SJCRH30 (cell line): ENCODE measurements around the gene TNFRSF25. TPM values are rescaled to one million over a fixed set of nuclear protein-coding genes. Genes with fewer than 3 reads are reported as not detected.
A peak's percentile ranks its signal among the peaks of the same experiment; 100 is the strongest.

Experiments
- DNase-seq, 2 experiments: peaks; one replicate each; pipeline ENCODE4 v3.0.0-alpha.2; 2015 to 2020
- H3K27ac ChIP-seq: fragments of 250-450 bp; sonication (Bioruptor Pico); 2 replicates; pipeline ENCODE4 v1.5.1; 2020; ENCODE audit warnings: mild to moderate bottlenecking, moderate library complexity
- H3K27me3 ChIP-seq: fragments of 250-450 bp; sonication (Bioruptor Pico); 2 replicates; pipeline ENCODE4 v1.5.1; 2020; ENCODE audit warnings: mild to moderate bottlenecking, moderate library complexity
- H3K36me3 ChIP-seq: fragments of 250-450 bp; sonication (Bioruptor Pico); 2 replicates; pipeline ENCODE4 v1.5.1; 2020; ENCODE audit warnings: mild to moderate bottlenecking, moderate library complexity
- H3K4me1 ChIP-seq: fragments of 250-450 bp; sonication (Bioruptor Pico); 2 replicates; pipeline ENCODE4 v1.5.1; 2020; ENCODE audit warnings: mild to moderate bottlenecking, moderate library complexity
- H3K4me3 ChIP-seq: fragments of 250-450 bp; sonication (Bioruptor Pico); 2 replicates; pipeline ENCODE4 v1.5.1; 2020; ENCODE audit warnings: mild to moderate bottlenecking, moderate library complexity
- H3K9me3 ChIP-seq: fragments of 250-450 bp; sonication (Bioruptor Pico); replicated peaks from 2 replicates; pipeline ENCODE4 v1.5.1; 2020; ENCODE audit warnings: mild to moderate bottlenecking, moderate library complexity
- total RNA-seq: library from RNA; depleted of rRNA; stranded (reverse); fragments of >200 nt; shearing (Covaris generic); gene quantifications from 2 replicates; pipeline ENCODE4 v1.2.3, GENCODE V29; 2014

Gene TNFRSF25
- total RNA-seq, 1 experiment from 2014 or later = 4.6 TPM

DNA sequence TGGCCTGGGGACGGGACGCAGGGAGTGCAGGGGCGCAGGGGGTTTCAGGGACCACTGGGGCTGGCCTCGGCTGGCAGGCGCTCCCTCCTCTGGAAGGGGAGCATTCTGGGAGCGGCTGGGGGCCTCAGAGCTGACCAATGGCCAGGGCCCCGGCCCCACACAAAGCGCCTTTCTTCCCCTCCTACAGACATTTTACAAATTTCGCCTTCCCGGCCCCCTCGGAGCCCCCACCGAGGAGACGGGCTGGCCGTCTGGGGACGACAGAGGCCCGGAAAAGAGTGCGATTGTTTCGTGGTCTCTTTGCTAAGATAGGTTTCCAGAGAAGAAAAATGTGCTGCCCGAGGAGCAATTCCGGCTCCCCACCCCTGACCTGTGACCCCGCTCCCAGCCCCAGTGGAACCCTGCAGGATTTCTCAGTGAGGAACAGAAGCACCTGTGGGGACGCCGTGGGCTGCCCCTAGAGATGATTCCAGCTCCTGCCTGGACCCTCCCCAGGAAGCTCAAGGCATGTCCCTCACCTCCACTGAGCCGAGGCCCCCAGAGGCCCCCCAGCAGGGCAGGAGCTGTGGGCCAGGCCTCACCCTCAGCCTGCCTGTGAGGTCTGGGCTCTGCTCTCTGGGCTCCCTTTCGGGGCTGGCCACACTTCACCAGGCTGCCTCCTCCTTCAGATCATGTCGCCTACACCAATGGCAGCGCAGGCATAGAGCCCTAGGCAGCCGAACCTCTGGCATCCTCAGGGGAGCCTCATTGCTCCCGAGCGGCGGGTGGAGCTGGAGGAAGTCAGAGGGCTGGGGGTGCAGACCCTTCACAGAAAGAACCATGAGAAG is 40.5 kb upstream of the TNFRSF25 start:
- DNase-seq = peak in 1 of 2 experiments; percentile 11
- no peaks in the 10 kb centered on the region for H3K36me3 ChIP-seq
- no peak overlapping the region for H3K4me3 ChIP-seq
- no peaks in the 10 kb centered on the region for H3K27me3 ChIP-seq
- no peaks in the 10 kb centered on the region for H3K9me3 ChIP-seq
- peaks cover 62% of the 10 kb centered on the region for H3K4me1 ChIP-seq
- no peak overlapping the region for H3K27ac ChIP-seq

DNA sequence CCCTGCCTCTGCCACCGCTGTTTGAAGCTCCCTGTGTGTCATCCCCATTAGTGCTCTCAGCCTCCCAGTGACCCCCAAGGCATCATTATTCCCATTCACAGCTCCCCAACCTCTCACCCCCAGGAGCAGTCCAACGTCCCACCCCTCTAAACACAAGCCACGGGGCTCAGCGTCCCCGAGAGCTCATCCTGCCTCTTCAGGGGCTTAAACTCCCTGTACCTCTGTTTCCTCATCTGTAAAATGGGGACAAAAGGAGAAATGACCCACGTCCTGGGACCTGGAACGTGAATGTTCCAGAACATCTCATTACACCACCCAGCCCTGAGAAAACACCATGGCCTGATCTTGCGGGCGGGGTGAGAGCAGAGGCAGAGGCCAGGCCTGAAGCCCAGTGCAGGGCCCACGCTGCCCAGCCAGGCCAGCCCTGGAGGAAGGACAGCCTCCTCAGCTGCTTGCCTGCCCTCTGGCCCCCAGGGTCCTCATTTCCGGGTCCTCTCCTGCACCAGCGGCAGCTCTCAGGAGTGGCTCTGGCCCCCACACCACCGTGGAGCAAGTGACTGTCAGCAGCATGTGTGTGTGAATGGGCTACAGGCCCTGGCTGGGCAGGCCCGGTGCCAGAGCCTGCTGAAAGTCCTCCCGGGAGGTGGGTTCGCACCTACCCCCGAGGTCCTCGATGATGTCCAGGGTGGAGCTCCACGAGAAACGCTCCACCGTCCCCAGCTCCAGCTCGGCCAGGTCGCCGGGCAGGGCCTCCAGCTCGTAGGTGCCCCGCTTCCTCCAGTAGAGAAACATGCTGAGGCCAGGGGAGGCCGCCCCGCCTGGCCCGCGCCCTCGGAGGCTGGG is 39.6 kb upstream of the TNFRSF25 start:
- Histone ChIP-seq H3K9me3 (no peaks in the 10 kb centered on the region), H3K4me3 (no peak overlapping the region), H3K36me3 (no peaks in the 10 kb centered on the region), H3K27ac (no peak overlapping the region), H3K27me3 (no peaks in the 10 kb centered on the region), H3K4me1 (peaks cover 65% of the 10 kb centered on the region)
- peak in 1 of 2 experiments; percentile 41 for DNase-seq

DNA sequence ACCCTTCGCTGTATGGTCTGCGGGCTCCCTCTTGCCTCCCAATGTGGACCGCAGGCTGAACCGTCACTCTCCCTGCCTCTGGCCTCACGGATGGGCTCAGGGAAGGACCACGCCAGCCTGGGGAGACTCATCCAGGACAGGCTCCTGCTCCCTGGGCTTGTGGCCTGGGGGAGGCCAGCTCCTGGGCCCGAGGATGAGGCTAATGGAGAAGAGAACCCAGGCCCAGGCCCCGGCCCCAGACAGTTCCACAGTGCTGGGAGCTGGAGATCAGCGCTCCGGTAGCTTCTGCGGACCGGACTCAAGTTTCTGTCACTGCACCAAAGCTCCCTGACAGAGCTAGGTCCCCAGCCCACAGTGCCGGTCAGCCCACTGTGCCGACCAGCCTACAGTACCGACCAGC is 38.9 kb upstream of the TNFRSF25 start:
- Histone ChIP-seq H3K9me3 (no peaks in the 10 kb centered on the region), H3K4me3 (no peak overlapping the region), H3K27ac (no peak overlapping the region), H3K27me3 (no peaks in the 10 kb centered on the region), H3K4me1 (peaks cover 64% of the 10 kb centered on the region), H3K36me3 (no peaks in the 10 kb centered on the region)
- no peak for DNase-seq

DNA sequence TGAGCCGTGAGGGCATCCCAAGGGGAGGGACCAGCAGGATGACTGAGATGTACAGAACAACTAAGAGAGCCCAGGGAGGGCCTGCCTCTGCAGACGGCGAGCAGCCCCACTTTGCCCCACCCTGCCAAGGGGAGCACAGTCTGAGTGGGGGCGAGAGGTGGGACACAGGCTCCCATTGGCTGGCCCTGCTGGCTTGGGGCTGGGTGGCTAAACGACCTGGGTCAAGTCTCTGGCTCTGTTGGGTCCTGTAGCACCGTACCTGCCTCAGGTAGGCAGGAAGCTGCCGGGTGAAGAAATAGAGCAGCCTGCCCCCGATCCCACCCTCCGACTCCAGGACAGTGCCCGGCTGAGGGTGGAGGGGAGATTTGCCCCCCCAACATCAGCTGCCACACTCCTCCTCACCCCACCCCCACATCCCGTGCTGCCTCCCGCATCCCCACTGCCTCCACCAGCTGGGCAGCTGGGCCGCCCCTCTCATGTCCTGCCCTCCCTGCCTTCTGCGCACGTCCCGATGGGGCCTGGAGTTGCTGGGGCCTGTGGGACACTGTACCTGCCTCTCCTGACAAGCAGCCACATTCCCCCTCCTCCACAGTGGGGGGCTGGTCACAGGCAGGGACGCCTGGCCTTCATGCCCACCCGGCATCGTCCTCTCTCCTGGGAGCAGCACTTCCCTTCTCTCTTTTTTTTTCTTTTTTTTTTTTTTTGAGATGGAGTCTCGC is 38.1 kb upstream of the TNFRSF25 start:
- Histone ChIP-seq H3K4me3 (no peak overlapping the region), H3K36me3 (no peaks in the 10 kb centered on the region), H3K4me1 (peaks cover 61% of the 10 kb centered on the region), H3K27me3 (no peaks in the 10 kb centered on the region), H3K27ac (no peak overlapping the region), H3K9me3 (no peaks in the 10 kb centered on the region)
- peak in 1 of 2 experiments; percentile 9 for DNase-seq

DNA sequence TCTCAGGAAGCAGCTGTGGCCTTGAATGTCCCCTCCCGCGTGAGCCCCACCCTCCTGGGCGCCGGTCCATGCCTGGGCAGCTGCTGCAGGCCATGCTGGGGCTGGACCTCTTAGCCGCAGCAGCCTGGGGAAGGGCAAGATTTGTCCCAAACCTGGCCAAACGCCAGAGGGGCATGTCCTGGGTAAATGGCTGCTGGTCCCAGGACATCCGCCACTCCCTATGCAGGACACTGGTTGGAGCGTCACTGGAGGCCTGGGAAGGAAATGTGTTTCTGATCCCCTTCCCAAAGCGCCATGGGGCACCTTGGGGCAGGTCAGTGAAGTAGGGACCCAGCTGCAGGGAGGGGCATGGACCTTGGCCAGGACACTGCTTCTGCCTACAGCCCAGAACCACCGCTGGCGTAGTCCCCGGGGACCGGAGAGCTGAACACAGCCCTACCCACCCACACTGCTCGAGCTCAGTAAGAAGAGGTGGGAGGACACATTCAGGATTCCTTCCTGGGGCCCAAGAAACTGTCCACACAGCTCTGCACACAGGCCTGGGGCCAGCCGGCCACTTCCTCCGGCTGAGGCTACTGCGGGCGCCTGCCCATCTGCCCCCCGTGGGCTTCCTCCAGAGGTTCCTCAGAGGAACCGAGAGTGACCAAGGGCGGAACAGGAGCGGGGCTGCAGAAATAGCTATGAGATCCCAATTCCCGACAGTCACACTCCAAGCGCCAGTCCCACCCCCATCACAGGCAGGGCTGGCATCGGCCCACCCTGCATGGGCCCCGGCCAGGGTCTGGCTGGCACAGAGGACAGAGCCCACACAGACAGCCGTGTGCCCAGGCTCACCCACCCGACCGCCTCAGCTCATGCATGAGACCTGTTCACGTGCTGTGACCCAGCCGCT is 36.3 kb upstream of the TNFRSF25 start:
- Histone ChIP-seq H3K36me3 (no peaks in the 10 kb centered on the region), H3K9me3 (no peaks in the 10 kb centered on the region), H3K27me3 (no peaks in the 10 kb centered on the region), H3K4me1 (peaks cover 55% of the 10 kb centered on the region), H3K27ac (peak overlapping the region; percentile 49), H3K4me3 (peak overlapping the region; percentile 16)
- DNase-seq = peak; percentile 92 to 96

DNA sequence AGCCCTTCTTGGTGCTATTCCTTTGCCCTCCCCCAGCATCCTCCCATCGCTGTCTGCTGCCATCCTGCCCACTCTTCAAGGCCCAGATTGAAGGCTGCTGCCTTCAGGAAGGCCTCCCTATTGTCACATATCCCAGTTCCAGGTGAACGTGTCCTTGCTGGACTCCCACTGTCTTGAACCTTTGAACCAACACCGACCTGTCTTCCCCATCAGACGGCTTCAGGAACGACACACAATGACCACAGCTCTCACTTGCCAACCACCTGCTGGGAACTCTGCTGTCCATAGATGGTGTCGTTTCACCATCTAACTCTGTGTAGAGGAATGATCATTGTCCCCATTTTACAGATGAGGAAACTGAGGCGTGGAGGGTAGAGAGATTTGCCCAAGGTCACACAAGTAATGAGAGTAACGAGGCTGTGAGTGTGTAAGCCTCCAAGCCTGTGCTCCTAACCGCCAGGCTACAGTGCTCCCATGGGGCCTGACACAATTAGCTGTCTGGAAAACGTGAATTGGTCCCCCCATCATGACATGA is 35.4 kb upstream of the TNFRSF25 start:
- Histone ChIP-seq H3K4me1 (peaks cover 53% of the 10 kb centered on the region), H3K36me3 (no peaks in the 10 kb centered on the region), H3K4me3 (no peak overlapping the region), H3K27me3 (0 out of 2 replicates have a peak, but pooled peaks cover 5% of the 10 kb centered on the region), H3K9me3 (no peaks in the 10 kb centered on the region), H3K27ac (peak overlapping the region; percentile 49)
- DNase-seq = no peak

DNA sequence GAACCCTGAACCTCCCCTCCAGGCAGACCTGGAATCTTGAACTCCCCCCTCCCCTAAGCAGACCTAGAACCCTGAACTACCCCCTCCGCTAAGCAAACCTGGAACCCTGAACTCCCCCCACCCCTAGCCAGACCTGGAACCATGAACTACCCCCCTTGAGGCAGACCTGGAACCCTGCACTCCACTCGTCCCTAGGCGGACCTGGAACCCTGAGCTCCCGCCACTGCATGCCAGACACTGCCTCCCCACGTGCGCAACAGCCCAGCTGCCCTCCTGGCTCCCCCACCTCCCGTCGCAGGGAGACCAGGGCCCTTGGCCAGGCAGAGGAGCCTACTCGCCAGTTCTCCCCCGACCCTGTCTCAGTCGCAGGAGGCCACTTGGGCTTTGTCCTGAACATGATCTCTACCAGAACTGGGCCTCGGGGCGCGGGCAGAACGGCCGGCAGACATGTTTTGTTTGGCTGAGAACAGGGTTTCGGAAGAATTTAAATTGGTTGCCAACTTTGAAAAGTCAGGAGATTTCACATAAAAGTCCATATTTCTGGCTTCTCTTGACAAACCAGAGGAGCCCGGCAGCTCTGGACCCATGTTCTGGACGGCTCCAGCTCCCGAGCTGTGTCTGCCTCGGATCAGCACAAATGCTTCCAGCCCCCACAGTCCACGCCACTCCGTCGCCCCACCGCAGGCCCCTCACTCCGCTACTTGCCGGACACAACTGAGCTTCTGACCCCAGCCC is 34.7 kb upstream of the TNFRSF25 start:
- Histone ChIP-seq H3K36me3 (no peaks in the 10 kb centered on the region), H3K27me3 (0 out of 2 replicates have a peak, but pooled peaks cover 6% of the 10 kb centered on the region), H3K4me3 (no peak overlapping the region), H3K9me3 (no peaks in the 10 kb centered on the region), H3K4me1 (peaks cover 48% of the 10 kb centered on the region), H3K27ac (no peak overlapping the region)
- DNase-seq = peak in 1 of 2 experiments; percentile 27

DNA sequence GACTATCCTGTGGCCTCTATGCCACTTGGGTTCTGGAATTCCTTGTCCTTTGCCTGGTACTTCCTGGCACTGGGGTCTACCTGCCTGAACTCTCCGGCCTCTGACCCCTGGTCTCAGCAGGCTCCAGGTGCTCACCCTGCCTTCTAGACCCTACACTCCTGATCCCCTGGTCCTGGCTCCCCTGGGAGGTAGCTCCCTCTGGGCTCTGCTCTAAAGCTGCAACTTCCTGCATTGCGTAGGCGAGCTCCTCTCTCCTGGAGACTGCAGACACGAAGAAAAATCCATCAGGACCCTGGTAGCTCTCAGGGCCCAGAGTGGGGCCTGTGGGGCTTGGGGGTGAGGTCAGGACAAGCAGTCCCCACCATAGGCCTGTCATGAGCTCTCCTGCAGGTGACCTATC is 33.3 kb upstream of the TNFRSF25 start:
- Histone ChIP-seq H3K36me3 (no peaks in the 10 kb centered on the region), H3K27ac (no peak overlapping the region), H3K4me3 (no peak overlapping the region), H3K27me3 (0 out of 2 replicates have a peak, but pooled peaks cover 6% of the 10 kb centered on the region), H3K9me3 (no peaks in the 10 kb centered on the region), H3K4me1 (peaks cover 45% of the 10 kb centered on the region)
- DNase-seq = peak in 1 of 2 experiments; percentile 5

DNA sequence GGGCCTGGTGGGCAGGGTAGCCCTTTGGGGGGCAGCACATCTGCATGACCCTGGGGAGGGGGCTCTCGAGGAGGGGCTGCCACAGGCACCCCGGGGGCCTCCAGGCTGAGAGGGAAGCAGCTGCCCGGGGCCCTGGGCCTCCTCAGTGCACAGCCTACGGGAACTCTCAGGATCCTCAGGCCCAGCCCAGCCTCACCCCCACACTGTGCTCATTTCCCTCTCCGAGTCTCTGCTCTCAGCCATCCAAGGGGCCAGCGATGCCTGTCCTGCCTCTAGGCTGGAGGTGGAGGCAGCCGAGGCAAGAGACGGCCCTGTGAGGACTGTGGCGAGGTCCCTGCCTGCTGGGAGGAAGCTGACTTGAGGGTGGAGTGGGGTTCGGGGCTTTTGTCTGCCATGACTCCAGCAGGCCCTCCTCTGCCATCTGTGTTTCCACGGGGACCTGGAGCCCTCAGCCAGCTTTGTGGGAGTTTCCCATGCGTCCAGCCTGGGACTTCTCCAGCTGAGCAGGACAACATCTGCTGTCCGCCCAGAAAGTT is 32.7 kb upstream of the TNFRSF25 start:
- Histone ChIP-seq H3K4me3 (no peak overlapping the region), H3K9me3 (no peaks in the 10 kb centered on the region), H3K27me3 (0 out of 2 replicates have a peak, but pooled peaks cover 6% of the 10 kb centered on the region), H3K36me3 (no peaks in the 10 kb centered on the region), H3K27ac (no peak overlapping the region), H3K4me1 (peaks cover 45% of the 10 kb centered on the region)
- DNase-seq = peak in 1 of 2 experiments; percentile 24

DNA sequence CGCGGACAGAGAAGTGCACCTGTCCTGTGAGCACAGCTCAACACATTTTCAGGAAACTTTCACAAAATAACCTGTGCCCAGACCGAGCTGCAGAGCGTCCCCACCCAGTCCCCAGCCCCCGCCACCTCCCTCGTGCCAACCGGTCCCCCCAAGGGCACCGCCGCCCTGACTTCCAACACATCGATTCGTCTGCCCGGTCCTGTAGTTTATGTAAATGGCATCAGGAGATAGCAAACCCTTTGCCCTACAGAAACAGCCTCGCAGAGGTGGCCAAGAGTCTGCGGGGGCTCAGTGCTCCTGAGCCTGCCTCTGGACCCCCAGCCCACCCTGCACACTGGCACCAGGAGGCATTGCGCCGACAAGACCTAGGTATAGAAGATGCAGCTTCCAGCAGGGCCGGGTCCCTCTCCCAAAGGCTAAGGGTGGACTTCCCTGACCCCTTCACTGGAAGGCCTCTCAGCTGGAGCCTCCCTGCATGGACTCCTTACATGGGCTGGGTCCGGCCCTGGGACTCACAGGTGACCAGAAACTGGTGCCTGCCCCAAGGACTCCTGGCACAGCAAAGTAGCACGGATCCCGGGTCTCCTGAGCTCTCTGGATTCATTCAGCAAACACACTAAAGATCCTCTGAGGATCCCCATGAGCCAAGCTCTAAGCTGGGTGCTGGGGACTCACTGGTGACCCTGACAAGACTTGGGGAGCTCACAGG is 32.0 kb upstream of the TNFRSF25 start:
- DNase-seq = no peak
- H3K4me3 ChIP-seq = peak overlapping the region; percentile 68
- no peak overlapping the region for H3K27ac ChIP-seq
- no peaks in the 10 kb centered on the region for H3K9me3 ChIP-seq
- H3K27me3 ChIP-seq = 0 out of 2 replicates have a peak, but pooled peaks cover 6% of the 10 kb centered on the region
- H3K36me3 ChIP-seq = no peaks in the 10 kb centered on the region
- peaks cover 44% of the 10 kb centered on the region for H3K4me1 ChIP-seq

DNA sequence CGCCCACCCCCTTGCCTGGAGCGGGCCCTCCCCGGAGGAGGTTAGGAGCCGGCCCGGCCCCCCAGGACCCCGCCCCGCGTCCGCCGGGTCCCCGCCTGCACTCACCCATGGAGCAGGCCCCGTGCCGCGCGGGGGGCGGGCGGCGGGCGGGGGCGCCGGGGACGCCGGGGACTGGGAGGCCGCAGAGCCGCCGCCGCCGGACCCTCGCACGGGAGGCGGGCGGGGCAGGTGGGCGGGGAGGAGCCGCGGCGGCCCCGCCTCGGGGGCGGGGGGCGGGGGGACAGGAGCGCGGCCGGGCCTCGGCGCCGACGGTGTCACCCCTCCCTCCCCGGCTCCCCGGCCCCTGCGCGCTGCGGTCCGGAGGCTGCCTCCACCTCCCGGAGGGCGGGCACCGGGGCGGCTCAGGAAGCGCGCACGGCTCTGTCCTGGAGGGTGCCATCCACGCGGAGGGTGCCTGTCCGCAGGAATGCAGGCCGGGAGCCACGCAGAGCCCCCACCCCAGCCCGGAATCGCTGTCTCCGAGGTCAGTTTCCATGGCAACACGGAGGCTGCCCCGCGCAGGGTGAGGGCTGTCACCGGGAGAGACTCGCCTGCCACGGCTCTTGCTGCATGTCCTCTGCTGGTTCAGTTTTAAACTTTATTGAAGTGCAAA is 31.4 kb upstream of the TNFRSF25 start:
- 0 out of 2 replicates have a peak, but pooled peaks cover 6% of the 10 kb centered on the region for H3K27me3 ChIP-seq
- peaks cover 38% of the 10 kb centered on the region for H3K4me1 ChIP-seq
- H3K9me3 ChIP-seq = no peaks in the 10 kb centered on the region
- peak; percentile 69 to 70 for DNase-seq
- no peak overlapping the region for H3K27ac ChIP-seq
- no peaks in the 10 kb centered on the region for H3K36me3 ChIP-seq
- peak overlapping the region; percentile 68 for H3K4me3 ChIP-seq

DNA sequence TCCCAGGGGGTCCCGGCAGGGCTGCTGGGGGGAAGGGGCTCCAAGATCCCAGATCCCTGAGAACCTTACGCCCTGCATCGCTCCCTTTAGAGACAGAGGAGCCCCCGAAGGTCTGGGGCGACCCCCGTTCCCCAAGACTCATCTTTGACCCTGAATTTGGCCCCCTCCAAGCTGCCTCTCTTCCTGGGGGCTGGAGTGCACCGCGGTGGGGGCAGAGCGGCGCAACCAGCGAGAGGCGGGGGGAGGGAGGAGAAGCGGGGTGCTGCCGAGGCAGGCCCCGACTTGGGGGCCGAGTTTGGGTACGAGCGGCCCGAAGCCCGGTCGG is 30.9 kb upstream of the TNFRSF25 start:
- Histone ChIP-seq H3K4me1 (peaks cover 33% of the 10 kb centered on the region), H3K9me3 (no peaks in the 10 kb centered on the region), H3K4me3 (peak overlapping the region; percentile 68), H3K36me3 (no peaks in the 10 kb centered on the region), H3K27ac (no peak overlapping the region), H3K27me3 (0 out of 2 replicates have a peak, but pooled peaks cover 6% of the 10 kb centered on the region)
- DNase-seq = no peak
